Measurements from ENCODE around the gene DLX1.

DNA sequence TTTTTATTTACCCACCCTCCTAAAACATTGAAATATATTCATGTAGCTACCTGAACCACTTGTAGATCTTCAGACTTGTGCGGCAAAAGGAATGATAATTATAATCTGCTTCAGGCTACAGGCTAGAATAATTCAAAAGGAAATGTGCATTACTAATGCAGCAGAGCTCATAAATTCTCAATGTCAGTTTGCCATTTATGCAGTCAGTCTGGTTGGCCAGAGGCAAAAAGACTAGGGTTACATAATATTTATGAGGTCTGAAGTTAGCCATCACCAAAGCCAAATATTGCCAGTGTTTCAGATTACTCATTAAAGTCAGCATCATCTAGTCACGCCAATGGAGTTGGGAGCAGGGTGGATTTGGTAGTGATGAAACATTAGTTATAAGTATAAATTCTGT is 46.7 kb upstream of the DLX1 start:
- TF ChIP-seq CTCF (conservative IDR thresholded peaks at IDR 0.05) (no peak), EZH2 (IDR thresholded peaks at IDR 0.05; ENCODE audit: low read depth) (no peak)

Data from PC-9 (cell line).